Activated CD4-positive, alpha-beta T cell treated with anti-CD3 and anti-CD28 coated beads, Interleukin-2, amount 50 U/mL, for 16 hours (primary cell): ENCODE data around the gene ZNF653.
A peak's percentile ranks its signal among the peaks of the same experiment; 100 is the strongest.

Source experiments
- DNase-seq: peaks from one replicate; pipeline ENCODE4 v3.0.0-alpha.2; 2020

Gene ZNF653, protein sequence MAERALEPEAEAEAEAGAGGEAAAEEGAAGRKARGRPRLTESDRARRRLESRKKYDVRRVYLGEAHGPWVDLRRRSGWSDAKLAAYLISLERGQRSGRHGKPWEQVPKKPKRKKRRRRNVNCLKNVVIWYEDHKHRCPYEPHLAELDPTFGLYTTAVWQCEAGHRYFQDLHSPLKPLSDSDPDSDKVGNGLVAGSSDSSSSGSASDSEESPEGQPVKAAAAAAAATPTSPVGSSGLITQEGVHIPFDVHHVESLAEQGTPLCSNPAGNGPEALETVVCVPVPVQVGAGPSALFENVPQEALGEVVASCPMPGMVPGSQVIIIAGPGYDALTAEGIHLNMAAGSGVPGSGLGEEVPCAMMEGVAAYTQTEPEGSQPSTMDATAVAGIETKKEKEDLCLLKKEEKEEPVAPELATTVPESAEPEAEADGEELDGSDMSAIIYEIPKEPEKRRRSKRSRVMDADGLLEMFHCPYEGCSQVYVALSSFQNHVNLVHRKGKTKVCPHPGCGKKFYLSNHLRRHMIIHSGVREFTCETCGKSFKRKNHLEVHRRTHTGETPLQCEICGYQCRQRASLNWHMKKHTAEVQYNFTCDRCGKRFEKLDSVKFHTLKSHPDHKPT

DNA sequence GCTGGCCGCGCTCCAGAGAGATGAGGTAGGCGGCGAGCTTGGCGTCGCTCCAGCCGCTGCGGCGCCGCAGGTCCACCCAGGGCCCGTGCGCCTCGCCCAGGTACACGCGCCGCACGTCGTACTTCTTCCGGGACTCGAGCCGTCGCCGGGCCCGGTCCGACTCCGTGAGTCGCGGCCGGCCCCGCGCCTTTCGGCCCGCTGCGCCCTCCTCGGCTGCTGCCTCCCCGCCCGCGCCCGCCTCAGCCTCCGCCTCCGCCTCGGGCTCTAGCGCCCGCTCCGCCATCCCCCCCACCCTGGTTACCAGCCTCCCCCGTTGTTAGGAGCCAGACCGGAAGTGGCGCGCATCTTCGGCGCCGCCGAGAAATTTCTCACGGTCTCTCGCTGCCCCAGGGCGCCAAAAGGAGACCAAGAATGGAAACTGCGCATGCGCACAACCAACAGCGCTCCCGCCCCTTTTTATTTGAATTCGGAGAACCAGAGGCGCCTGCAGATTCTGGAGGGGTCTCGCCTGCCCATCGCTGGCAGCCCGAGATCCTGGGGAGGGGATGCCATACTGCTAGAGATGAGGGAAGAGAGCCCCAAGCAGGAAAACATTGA lies at the start of gene ZNF653:
ZNF653 (minus strand) TSS at position 336 of the 597 bp plus-strand sequence; CDS start at position 283, 53 bp downstream.
- peak; percentile 96 for DNase-seq

DNA sequence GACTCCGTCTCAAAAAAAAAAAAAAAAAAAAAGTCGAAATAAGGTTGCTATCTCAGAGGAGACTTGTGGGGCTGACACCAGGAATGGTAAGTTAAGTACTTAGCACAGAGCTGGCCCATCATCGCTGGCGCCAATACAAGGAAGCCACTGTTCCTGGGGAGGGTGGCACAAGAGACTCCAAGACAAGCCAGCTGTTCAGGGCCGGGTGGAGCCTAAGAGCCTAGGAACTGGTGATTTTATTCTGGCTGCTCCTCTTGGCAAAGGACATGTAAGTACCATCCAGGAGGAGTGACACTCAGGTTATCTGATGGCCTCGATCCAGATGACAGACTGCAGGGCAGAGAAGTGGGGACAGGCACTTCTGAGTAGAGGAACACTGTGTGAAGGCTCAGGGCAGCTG lies 49.6 kb upstream of the ZNF653 start:
- DNase-seq: no peak

DNA sequence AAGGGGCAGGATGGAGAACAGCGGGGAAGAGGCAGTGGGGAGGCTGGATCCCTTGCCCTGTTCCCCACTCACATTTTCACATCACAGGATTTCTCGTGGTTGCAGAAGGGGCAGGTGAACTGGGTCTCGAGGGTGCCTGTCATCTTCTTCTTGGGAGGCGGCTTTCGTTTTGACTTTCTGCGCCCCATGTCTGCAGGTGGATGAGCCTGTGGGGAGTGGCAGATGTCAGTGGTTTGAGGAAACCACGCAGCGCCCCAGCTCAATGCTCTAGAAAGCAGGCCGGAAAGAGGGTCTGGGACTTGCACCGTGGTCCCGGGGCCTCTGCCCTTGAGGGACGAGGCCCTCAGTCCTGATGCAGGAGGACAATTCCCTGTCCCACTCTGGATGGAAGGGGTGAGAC lies 48.5 kb upstream of the ZNF653 start:
- peak; percentile 46 for DNase-seq

DNA sequence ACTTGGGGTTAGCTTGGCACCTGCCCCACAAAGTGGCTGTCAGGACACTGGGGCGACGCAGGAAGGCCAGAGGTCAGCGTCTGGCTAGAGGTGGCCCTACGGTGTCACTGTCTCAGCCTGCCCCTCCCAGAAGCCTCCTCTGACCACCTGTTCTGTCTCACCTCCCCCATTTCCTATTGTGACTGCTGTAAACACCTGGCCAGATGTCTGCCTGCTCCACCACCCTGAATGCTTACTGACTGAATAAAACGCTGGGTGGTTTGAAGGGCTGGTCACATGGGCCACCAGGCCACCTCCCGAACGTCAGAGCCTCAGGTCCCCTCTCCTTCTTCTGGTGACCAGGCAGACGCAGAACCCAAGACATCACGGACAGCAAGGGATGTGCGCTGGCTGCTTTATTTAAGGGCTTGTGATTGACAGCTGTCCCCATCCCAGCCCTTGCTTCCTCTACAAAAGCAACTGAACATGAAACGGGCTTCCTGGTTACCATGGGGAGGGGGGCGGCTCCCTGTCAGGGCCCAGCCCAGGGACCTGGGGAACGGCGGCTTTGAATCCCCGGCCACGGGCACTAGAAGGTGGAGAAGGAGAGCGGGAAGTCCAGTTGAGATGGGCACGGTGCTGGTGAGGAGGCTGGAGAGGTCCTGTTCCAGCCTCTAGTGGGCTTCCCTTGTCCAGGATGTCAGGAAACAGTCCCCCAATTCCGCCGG lies 47.2 kb upstream of the ZNF653 start:
- DNase-seq: no peak

DNA sequence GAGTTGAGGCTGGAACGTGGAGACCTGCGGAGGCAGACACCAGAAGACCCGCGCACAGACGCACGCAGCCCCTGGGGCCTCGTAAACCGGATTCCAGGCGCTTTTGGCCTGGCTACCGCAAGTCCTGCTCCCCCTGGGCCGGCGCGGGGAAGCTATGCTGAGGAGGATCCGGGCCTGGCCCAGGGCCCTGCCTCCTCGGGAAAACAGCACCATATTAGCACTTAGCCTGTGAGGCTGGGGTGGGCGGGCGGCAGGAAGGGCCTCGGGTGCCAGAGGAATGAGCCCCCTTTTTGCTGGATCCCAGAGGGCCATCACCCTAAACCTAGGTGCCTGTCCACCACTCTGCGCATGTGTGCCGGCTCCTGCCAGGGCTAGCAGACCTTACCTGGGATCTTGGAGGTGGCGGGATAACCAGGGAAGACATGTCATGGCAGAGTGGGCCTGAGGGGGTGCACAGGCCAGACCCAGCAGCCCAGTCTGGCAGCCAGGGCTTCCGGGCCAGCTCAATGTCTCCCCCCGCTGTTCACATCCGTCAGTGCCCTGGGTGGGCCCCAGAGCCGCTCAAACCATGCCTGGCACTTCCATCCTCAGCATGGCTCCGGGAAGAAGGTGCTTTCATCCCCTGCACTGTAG lies 46.1 kb upstream of the ZNF653 start:
- no peak for DNase-seq

DNA sequence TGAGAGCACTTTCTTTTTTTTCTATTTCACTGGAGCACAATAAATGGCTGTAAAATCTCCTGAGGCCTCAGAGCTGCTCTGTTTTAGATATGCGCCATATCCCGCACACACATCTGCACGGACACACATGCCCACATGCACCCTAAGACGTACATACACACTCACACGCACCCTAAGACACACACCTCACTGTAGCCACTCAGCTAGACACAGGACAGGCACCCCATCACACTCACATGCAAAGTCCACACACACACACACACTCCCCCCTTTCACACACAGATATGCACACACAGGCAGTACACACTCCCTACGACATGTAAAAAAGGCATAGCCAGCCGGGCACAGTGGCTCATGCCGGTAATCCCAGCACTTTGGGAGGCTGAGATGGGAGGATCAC lies 44.6 kb upstream of the ZNF653 start:
- no peak for DNase-seq

DNA sequence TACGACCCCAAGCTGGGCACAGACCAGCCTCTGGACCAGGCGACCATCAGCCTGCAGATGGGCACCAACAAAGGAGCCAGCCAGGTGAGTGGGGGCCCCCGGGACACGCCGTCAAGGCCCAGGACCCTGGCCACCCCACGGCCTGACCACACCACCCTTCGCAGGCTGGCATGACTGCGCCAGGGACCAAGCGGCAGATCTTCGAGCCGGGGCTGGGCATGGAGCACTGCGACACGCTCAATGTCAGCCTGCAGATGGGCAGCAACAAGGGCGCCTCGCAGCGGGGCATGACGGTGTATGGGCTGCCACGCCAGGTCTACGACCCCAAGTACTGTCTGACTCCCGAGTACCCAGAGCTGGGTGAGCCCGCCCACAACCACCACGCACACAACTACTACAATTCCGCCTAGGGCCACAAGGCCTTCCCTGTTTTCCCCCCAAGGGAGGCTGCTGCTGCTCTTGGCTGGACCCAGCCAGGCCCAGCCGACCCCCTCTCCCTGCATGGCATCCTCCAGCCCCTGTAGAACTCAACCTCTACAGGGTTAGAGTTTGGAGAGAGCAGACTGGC lies 43.8 kb upstream of the ZNF653 start:
- no peak for DNase-seq

DNA sequence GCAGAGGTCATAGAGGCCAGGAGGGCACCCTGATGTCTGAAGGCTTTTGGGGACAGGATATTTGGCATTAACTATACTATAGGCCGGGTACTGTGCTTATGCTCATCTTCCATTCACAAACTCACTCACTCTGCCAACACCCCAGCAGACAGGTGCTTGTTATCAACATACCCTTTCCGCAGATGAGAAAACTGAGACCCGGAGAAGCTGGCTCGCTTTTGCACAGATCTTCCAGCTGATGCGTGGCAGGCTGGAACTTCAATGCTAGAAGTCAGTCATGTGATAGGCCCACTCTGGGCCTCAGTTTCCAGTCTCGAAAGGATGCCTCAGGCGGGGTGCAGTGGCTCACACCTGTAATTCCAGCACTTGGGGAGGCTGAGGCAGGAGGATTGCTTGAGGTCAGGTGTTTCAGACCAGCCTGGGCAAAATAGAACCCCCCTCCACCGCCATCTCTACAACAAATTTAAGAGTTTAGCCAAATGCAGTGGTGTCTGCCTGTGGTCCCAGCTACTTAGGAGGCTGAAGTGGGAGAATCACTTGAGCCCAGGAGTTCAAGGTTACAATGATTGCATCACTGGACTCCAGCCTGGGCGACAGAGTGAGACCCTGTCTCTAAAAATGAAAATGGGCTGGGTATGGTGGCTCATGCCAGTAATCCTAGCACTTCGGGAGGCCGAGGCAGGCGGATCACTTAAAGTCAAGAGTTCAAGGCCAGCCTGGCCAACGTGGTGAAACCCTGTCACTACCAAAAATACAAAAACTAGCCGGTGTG lies 42.5 kb upstream of the ZNF653 start:
- no peak for DNase-seq

DNA sequence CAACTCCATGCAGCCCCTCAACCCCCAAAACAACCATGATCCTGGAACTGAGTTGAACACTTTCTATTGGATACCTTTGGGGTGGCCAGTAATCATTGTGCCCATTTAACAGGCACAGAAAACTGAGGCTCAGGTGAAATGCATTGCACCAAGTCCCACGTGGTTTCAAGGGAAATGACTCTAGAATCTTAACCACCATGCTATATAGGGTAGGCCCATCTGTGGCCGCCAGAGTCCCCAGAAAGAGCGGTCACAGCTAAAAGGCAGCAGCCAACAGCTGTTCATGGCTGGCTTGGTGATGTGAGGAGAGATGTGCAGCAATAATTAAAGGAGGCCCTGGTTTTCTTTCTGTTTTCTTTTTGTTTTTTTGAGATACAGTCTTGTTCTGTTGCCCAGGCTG lies 35.6 kb upstream of the ZNF653 start:
- DNase-seq: no peak

DNA sequence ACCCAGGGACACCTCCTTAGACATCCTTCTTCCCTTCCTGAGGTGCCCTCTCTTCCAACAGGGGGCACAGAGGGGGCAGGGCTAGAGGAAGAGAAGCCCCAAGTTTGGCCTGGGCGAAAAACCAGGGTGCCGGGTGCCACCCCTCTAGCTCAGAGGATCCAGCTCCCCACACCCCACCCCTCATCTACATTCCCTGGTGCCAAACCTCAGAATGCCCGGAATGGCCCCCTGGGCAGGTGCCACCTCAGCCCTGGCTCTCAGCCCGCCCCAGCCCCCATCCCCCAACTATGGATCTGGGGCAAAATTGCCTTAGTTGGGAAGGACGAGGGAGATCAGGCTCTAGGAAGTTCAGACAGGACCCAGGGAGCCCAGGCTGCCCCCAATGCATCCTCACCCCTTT lies 35.0 kb upstream of the ZNF653 start:
- DNase-seq: no peak

DNA sequence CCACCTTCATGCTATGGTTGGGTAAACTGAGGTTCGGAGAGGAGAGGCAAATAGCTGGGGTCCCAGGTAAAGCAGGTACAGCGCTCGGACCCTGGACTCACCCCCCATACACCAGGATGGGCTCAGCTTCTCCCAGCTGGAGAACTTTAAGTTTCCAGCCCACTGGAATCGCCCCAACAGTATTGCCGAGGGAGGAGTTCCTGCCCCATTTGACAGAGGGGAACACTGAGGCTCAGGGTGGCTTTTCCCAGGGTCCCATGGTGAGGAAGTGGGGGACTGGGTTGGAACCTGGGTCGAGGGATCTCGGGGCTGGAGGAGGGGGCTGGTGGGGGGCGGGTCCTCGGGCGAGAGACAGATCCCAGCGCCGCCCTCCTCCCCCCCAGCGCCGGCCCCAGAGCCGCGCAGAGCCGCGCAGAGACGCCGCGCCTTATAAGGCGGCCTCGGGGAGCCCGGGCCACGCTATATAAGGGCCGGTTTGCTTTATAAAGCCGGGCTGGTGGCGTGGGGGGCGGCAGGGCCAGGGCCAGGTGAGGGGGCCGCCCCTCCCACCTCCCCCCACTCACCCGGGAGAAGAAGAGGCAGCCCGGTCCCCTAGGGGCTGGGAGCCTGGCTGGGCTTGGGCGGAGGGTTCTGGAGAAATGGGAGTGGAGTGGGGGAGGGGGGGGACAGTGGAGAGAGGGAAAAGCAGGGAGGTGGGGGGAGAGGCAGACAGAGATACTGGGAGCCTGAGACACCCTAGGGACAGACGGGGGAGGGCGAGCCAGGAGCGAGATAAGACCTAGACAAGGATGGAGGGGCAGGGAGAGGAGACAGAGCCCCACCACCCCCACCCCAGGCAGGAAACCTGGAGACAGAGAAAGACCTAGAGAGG lies 34.1 kb upstream of the ZNF653 start:
- no peak for DNase-seq

DNA sequence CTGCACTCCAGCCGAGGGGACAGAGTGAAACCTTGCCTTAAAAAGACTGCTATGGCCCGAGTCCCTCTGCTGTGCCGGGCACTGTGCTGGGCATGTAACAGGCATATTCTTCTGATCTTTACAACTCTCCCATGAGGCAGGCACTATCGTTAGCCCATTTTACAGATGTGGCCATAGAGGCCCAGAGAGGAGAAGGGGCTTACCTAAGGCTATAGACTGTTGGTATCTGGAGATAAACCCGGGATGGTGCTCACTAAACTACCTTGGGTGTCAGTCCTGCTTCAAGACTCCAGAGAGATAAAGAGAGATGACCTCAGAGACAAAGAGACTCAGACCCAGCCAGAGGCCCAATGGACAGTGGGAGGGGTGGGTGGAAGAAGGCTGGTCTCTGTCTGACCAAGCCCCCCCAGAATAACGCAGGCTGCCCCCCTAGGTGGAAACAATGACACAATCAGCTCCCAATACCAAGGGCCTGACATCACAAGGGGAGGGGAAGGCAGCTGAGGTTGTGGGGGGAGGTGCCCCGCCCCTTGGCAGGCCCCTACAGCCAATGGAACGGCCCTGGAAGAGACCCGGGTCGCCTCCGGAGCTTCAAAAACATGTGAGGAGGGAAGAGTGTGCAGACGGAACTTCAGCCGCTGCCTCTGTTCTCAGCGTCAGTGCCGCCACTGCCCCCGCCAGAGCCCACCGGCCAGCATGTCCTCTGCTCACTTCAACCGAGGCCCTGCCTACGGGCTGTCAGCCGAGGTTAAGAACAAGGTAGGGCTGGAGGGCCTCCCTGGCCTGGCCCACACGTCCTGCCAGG lies 32.8 kb upstream of the ZNF653 start, which contains the start of gene CNN1:
CNN1 (plus strand) TSS at position 620 of the 805 bp plus-strand sequence; CDS start at position 697, 77 bp downstream.
- DNase-seq: no peak

DNA sequence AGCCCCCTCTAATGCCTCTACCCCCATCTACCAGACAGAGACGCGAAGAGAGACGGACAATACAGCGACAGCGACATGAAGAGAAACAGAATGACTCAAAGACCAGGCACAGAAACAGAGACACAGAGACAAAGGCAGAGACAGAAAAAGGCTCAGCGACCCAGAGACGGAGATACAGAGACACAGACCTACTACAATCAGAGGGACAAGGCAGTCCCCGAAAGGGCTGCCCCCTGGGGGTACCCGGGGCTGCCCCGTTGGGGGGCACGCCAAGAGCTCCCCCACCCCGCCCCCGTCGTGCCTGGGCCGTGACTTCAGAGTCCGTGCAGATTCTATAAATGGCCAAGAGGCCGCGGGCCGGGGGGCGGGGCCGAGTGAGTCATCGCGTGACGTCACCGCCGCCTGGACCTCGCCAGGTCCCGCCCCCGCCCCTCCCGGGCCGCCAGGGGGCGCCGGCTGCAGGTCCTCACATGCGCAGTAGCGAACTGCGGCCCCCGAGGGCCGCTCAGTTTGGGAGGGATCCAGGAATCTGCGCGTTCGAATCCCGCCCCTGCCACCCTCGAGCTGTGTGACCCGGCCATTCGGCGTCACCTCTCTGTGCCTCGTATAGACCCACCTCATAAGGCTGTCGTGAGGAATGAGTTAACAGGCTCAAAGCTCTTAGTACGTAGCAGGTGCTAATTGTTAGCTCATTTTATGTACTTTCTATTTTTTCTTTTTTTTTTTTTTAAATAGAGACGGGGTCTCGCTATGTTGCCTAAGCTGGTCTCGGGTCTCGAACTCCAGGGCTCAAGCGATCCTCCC lies 30.4 kb upstream of the ZNF653 start:
- peak; percentile 89 for DNase-seq

DNA sequence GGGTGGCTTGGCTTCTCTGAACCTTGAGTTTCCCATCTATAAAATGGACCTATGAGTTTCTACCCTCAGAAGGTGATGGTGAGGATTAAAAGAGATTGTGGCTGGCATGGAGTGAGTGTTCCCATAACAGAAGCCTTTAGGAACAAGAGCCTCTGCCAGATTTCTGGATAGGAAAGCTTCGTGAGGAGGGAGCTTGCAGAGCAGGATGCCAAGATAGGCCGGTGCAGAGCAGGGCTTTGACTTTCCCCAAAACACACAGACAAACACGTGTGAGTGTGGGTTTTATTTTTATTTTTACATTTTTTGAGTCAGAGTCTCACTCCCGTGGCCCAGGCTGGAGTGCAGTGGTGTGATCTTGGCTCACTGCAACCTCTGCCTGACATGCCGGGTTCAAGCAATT lies 29.3 kb upstream of the ZNF653 start:
- no peak for DNase-seq

DNA sequence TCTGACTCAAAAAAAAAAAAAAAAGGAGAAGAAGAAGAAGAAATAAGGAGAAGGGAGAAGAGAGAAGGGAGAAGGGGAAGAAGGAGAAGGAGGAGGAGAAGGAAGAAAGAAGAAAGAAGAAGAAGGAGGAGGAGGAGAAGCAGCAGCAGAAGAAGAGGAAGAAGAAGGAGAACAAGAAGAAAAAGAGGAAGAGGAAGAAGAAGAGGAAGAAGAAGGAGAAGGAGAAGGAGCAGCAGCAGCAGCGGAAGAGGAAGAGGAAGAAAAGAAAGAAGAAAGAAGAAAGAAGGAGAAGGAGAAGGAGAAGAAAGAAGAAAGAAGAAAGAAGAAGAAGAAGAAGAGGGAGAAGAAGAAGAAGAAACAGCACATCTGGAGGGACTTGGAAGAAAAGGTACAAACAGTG lies 28.9 kb upstream of the ZNF653 start:
- no peak for DNase-seq

DNA sequence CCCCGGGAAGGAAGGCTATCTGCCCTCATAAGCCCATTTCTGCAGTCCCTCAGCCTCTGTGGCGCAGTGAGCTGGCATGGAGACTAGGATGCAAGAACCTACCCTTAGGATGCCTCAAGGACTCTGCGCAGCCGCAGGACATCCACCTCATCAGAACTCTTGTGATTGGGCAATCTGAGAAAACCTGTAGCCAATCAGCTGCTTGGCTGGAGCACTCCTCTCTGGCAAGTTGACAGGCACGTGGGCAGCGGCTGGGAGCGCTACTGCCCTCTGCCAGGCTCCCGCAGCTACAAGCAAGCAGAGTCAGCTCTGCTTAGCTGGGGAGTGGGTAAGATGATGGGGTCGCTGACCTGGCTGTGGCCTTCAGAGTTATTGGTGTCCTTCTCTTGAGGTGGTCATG lies 24.8 kb upstream of the ZNF653 start:
- DNase-seq: peak; percentile 69

DNA sequence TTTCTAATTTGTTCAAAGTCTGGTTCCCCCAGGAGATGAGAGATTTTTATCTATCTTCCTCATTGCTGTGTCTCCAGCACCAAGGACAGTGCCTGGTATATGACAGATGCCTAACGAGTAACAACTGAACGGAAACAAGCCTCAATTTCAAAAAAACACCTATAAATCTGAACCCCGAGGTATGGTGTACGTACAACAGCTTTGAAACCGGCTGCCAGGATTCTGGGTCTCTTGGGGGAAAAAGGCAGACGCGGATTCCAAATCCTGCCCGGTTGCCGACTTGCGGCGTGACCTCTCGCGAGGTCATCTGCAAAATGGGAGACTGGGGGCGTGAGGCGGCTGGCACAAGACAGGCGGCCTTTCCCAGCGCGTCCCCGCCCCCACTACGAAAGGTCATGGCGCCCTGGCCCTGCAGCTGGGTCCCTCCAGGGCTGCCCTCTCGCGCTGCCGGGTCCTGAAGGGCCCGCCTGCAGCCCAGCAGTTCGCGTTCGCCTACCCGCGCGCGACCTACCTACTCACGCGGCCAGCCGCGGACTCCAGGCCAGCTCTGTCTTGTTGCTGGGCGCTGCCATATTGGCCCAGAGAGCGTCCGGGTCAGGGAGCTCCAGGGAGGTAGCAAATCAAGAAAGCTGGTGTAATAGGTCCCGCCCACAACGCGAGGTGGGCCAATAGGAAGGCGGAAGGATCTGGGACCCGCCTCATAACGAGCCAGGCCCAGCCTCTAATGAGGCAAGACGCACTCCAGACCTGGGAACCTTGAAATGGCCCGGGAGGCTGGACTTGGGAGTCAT lies 23.1 kb upstream of the ZNF653 start, which contains the start of gene ECSIT:
ECSIT (minus strand) TSS at position 584 of the 791 bp plus-strand sequence. CDS start 9,964 bp downstream, outside the sequence.
- peak; percentile 97 for DNase-seq

DNA sequence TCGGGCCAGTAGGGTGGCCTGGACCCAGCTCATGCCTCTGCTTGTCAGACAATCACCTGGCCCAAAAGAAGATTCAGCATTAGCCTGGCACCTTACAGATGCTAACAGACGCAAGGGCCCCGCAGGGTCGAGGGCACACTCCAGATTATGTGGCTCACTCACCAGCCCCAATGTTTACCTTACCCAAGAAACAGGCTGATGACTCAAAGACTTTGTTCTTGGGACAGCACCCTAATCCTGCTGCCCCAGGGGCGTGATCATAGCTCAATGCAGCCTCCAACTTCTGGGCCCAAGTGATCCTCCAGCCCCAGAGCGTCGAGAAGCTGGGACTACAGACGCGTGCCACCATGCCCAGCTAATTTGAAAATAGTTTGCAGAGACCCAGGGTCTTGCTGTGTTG lies 13.5 kb upstream of the ZNF653 start:
- no peak for DNase-seq
